LoVo (cell line): Measurements from ENCODE around the gene DNAJC16.
"Not testable (repeated sequence)": the region's sequence is repeated elsewhere in the genome, so short reads cannot be mapped to it uniquely, and the experiment has no call there.

Source experiments
- DNase-seq: peaks from one replicate; pipeline ENCODE4 v3.0.0-alpha.2; 2016; ENCODE audit warnings: low spot score

DNAJC16 gene

GRCh38 chr1:15583016-15583706 lies 56.5 kb downstream of the DNAJC16 start:
- DNase-seq = no peak

- DNase-seq = peak; percentile 51
Observed at GRCh38 chr1:15584489-15585363, 58.1 kb downstream of the DNAJC16 start, which contains the start of gene AGMAT. TSS of gene AGMAT (minus strand) at chr1:15585051. CDS start at chr1:15584967, 84 bp downstream.

- no peak for DNase-seq
Observed at GRCh38 chr1:15592285-15592684, 65.6 kb downstream of the DNAJC16 start.

- no peak for DNase-seq
Observed at GRCh38 chr1:15595809-15596617, 69.4 kb downstream of the DNAJC16 start.

- no peak for DNase-seq
Observed at GRCh38 chr1:15598436-15598835, 71.8 kb downstream of the DNAJC16 start.

- peak; percentile 92 for DNase-seq
Observed at GRCh38 chr1:15603050-15603965, 76.7 kb downstream of the DNAJC16 start.

GRCh38 chr1:15603966-15604282 lies 77.3 kb downstream of the DNAJC16 start:
- DNase-seq = not testable (repeated sequence)

- not testable (repeated sequence) for DNase-seq
Observed at GRCh38 chr1:15604400-15604799, 77.8 kb downstream of the DNAJC16 start.

- DNase-seq = no peak
Observed at GRCh38 chr1:15605398-15606383, 79.0 kb downstream of the DNAJC16 start.

GRCh38 chr1:15609631-15610030 lies 83.0 kb downstream of the DNAJC16 start:
- no peak for DNase-seq

- peak; percentile 34 for DNase-seq
Observed at GRCh38 chr1:15610167-15610566, 83.5 kb downstream of the DNAJC16 start.

- peak; percentile 28 for DNase-seq
Observed at GRCh38 chr1:15616373-15617172, 89.9 kb downstream of the DNAJC16 start.

- peak; percentile 96 for DNase-seq
Observed at GRCh38 chr1:15617173-15618076, 90.8 kb downstream of the DNAJC16 start, which contains the start of gene DDI2. TSS of gene DDI2 (plus strand) at chr1:15617458. CDS start at chr1:15617671, 213 bp downstream.

- DNase-seq = peak; percentile 47
Observed at GRCh38 chr1:15618077-15618654, 91.5 kb downstream of the DNAJC16 start.

GRCh38 chr1:15618655-15619525 lies 92.2 kb downstream of the DNAJC16 start:
- peak; percentile 33 for DNase-seq

- peak; percentile 56 for DNase-seq
Observed at GRCh38 chr1:15620155-15620545, 93.5 kb downstream of the DNAJC16 start.
